ENCODE measurements around the gene ZNF557.

The ZNF557 gene

GRCh38 chr19:7098096-7098495 is 28.6 kb downstream of the ZNF557 start:
- in situ Hi-C loops (cut with MboI; ENCODE audit: low pct_unique_long_range_greater_than_20kb, low sequenced_read_pairs, unreplicated experiment): no loop called here
- no peak for DNase-seq (ENCODE audit: low spot score)
- no peak for TF ChIP-seq CTCF (IDR thresholded peaks at IDR 0.05; ENCODE audit: extremely low read depth, insufficient read depth, missing control alignments)

- in situ Hi-C loops (cut with MboI; ENCODE audit: low pct_unique_long_range_greater_than_20kb, low sequenced_read_pairs, unreplicated experiment): no loop called here
- no peak for TF ChIP-seq CTCF (IDR thresholded peaks at IDR 0.05; ENCODE audit: extremely low read depth, insufficient read depth, missing control alignments)
- DNase-seq (ENCODE audit: low spot score): peak; percentile 90
Measured at GRCh38 chr19:7098701-7099596, 29.4 kb downstream of the ZNF557 start.

GRCh38 chr19:7099597-7099921 is 30.1 kb downstream of the ZNF557 start:
- in situ Hi-C loops (cut with MboI; ENCODE audit: low pct_unique_long_range_greater_than_20kb, low sequenced_read_pairs, unreplicated experiment): no loop called here
- TF ChIP-seq CTCF (IDR thresholded peaks at IDR 0.05; ENCODE audit: extremely low read depth, insufficient read depth, missing control alignments): no peak
- no peak for DNase-seq (ENCODE audit: low spot score)

GRCh38 chr19:7101498-7102253 is 32.2 kb downstream of the ZNF557 start:
- no peak for TF ChIP-seq CTCF (IDR thresholded peaks at IDR 0.05; ENCODE audit: extremely low read depth, insufficient read depth, missing control alignments)
- DNase-seq (ENCODE audit: low spot score): no peak
- in situ Hi-C loops (cut with MboI; ENCODE audit: low pct_unique_long_range_greater_than_20kb, low sequenced_read_pairs, unreplicated experiment): loop anchor here (10.0 kb wide), 1 partner anchor 243 kb away; the partner anchor contains the start of gene ARHGEF18

- in situ Hi-C loops (cut with MboI; ENCODE audit: low pct_unique_long_range_greater_than_20kb, low sequenced_read_pairs, unreplicated experiment): loop anchor here (10.0 kb wide), 1 partner anchor 240 kb away; the partner anchor contains the start of gene ARHGEF18
- TF ChIP-seq CTCF (IDR thresholded peaks at IDR 0.05; ENCODE audit: extremely low read depth, insufficient read depth, missing control alignments): no peak
- DNase-seq (ENCODE audit: low spot score): no peak
Measured at GRCh38 chr19:7104747-7105447, 35.4 kb downstream of the ZNF557 start.

Measured in GM13977 (cell line).